CD4-positive, alpha-beta T cell treated with Interleukin-2 at 100 ng/mL for 4 hours (primary cell): Measurements from ENCODE around the gene RAB11FIP4.

Experiments
- DNase-seq: peaks from one replicate; pipeline ENCODE4 v3.0.0-alpha.2; 2020; ENCODE audit warnings: low spot score

RAB11FIP4 gene

GRCh38 chr17:31487063-31487647 lies 95.7 kb downstream of the RAB11FIP4 start:
- DNase-seq: no peak

GRCh38 chr17:31487648-31488263 lies 96.3 kb downstream of the RAB11FIP4 start:
- peak; percentile 96 for DNase-seq

- DNase-seq: peak; percentile 21
Measured at GRCh38 chr17:31488264-31488981, 96.9 kb downstream of the RAB11FIP4 start.

GRCh38 chr17:31488982-31489294 lies 97.5 kb downstream of the RAB11FIP4 start:
- no peak for DNase-seq

DNA sequence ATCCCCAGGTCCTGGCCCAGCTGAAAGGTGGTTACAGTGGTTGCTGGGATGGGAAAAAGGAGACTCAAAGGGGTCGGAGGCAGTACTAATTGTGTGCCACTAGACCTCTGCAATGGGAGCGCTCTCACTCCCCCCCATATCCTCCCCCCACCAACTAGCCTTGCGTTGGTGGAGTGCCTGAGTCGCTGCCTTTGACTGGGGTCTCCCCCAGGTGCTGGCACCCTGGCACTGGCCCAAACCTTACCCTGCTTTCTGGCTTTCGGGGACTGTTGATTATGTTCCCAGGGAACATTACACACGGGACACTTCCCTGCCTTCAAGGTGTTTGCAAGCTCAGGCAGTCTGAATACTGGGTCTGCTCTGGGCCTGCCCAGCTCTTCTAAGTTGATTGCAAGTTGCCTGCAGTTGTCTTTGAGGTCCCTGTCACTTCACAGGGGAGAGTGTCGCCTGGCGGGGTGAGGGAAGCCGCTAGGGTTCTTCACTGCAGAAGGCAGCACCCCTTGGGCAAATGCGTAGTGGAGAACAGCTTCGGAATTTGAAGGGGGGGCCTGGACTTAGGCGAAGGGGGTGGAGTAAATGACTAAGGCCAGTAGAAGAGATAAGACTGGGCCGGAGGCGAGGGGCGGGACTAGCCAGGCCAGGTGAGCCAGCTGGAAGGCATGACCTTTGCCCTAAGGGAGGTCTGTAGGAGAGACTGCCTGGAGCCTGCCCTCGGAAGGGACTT lies 98.0 kb downstream of the RAB11FIP4 start:
- DNase-seq: no peak

- peak; percentile 8 for DNase-seq
Measured at GRCh38 chr17:31490019-31490650, 98.7 kb downstream of the RAB11FIP4 start.

GRCh38 chr17:31490671-31491375 lies 99.3 kb downstream of the RAB11FIP4 start:
- DNase-seq: no peak

- peak; percentile 6 for DNase-seq
Measured at GRCh38 chr17:31491376-31492131, 100.1 kb downstream of the RAB11FIP4 start.

DNA sequence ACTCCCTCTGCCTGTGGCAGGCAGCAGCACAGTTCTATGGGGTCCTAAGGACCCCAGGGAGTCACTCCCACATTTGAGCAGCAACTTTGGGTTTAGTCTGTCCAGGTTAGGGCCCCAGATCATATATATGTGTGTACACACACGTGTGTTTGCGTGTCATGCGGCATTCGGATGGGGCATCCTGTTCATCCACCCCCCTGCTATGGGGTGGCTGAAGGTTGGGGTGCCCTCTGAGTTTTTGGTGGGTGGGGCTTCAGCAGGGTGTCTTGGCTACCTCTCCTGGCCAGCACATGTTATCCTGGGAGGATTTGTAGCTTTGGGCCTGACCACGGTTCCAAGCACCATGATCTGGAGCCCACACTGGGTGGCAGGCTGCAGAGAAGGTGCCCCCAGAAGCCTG lies 100.7 kb downstream of the RAB11FIP4 start:
- DNase-seq: no peak

- peak; percentile 68 for DNase-seq
Measured at GRCh38 chr17:31492880-31493655, 101.6 kb downstream of the RAB11FIP4 start.

- no peak for DNase-seq
Measured at GRCh38 chr17:31493656-31494155, 102.2 kb downstream of the RAB11FIP4 start.

GRCh38 chr17:31494259-31495021 lies 103.0 kb downstream of the RAB11FIP4 start:
- peak; percentile 88 for DNase-seq

- no peak for DNase-seq
Measured at GRCh38 chr17:31495022-31495885, 103.8 kb downstream of the RAB11FIP4 start.

DNA sequence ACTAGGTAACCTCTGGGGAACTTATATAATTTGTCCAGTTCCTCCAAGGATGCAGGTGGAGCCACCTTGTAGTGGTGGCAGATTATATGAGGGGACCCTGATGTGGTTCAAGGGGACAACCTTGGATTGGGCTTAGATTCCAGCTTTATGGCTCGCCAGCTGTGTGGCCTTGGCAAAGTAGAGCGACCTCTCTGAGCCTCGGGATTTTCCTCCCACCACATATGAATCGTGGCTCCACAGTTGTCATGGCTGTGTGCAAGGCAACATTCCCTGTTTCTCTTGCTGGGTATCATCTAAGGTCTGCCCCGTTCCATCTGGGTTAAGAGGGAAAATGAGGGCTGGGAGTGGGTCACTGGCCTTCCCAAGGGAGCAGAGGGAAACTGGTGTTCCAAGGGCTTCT lies 104.6 kb downstream of the RAB11FIP4 start:
- no peak for DNase-seq

- DNase-seq: no peak
Measured at GRCh38 chr17:31496601-31497000, 105.1 kb downstream of the RAB11FIP4 start.

DNA sequence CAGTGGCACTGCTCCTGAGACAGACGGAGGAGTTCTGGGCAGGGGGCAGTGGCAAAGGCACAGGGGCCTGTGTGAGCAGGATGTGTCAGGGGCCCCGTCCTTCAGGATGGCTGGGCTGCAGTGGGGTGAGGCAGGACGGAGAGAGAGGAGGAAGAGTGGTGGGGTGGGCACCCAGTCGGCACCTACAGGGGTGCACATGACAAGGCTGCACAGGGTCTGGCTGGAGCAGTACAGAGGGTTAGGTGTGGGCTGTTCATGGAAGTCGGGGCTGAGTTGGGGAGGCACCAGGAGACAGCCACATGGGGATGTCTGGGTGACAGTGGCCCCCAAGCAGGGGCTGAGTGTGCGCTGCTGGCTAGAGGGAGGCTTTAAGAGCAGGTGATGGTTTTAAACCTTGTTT lies 106.0 kb downstream of the RAB11FIP4 start:
- DNase-seq: no peak

GRCh38 chr17:31497994-31498826 lies 106.7 kb downstream of the RAB11FIP4 start:
- DNase-seq: no peak
